Measurements from ENCODE around the gene AMZ1. TPM values are rescaled to one million over a fixed set of nuclear protein-coding genes. Genes with fewer than 3 reads are reported as not detected.

AMZ1 gene
- total RNA-seq, 2 donors from 2014 or later, result not detected

GRCh38 chr7:2666588-2667250 lies 21.3 kb upstream of the AMZ1 start:
- H3K4me3 ChIP-seq, result no peak overlapping the region
- TF ChIP-seq CTCF (IDR thresholded peaks at IDR 0.05), result no peak
- no peak for TF ChIP-seq POLR2A (IDR thresholded peaks at IDR 0.05)
- WGBS, 2 donors, result 61 to 70% methylated on average over 18 of the region's 18 CpGs
- H3K4me1 ChIP-seq, result no peaks in the 10 kb centered on the region
- no peak overlapping the region for H3K27ac ChIP-seq
- DNase-seq (no peak), ATAC-seq (no peak)
- H3K9me3 ChIP-seq, result no peaks in the 10 kb centered on the region
- no peaks in the 10 kb centered on the region for H3K36me3 ChIP-seq (replicated peaks in 1 of 2; ENCODE audit: insufficient read depth in 1 of 2, low read depth in 2 of 2)
- intact Hi-C loops (cut with DNase I), result no loop called here
- H3K27me3 ChIP-seq, result no peaks in the 10 kb centered on the region

GRCh38 chr7:2667843-2668242 lies 20.2 kb upstream of the AMZ1 start:
- WGBS, 2 donors, result 45 to 50% methylated on average over 7 of the region's 7 CpGs

GRCh38 chr7:2668401-2668800 lies 19.6 kb upstream of the AMZ1 start:
- H3K36me3 ChIP-seq (replicated peaks in 1 of 2; ENCODE audit: insufficient read depth in 1 of 2, low read depth in 2 of 2), result no peaks in the 10 kb centered on the region
- intact Hi-C loops (cut with DNase I), result no loop called here
- TF ChIP-seq POLR2A (IDR thresholded peaks at IDR 0.05) (no peak), CTCF (IDR thresholded peaks at IDR 0.05) (no peak)
- H3K9me3 ChIP-seq, result no peaks in the 10 kb centered on the region
- H3K4me1 ChIP-seq, result no peaks in the 10 kb centered on the region
- H3K27ac ChIP-seq, result no peak overlapping the region
- no peak overlapping the region for H3K4me3 ChIP-seq
- DNase-seq (no peak), ATAC-seq (no peak)
- H3K27me3 ChIP-seq, result no peaks in the 10 kb centered on the region
- 65 to 70% methylated on average over 6 of the region's 6 CpGs for WGBS, 2 donors

More at GRCh38 chr7:2667843-2668242, 20.2 kb upstream of the AMZ1 start:
- no peaks in the 10 kb centered on the region for H3K4me1 ChIP-seq
- TF ChIP-seq POLR2A (IDR thresholded peaks at IDR 0.05) (no peak), CTCF (IDR thresholded peaks at IDR 0.05) (no peak)
- H3K9me3 ChIP-seq, result no peaks in the 10 kb centered on the region
- H3K27ac ChIP-seq, result no peak overlapping the region
- no peaks in the 10 kb centered on the region for H3K27me3 ChIP-seq
- DNase-seq, result no peak
- no peak for ATAC-seq
- no peaks in the 10 kb centered on the region for H3K36me3 ChIP-seq (replicated peaks in 1 of 2; ENCODE audit: insufficient read depth in 1 of 2, low read depth in 2 of 2)
- intact Hi-C loops (cut with DNase I), result no loop called here
- no peak overlapping the region for H3K4me3 ChIP-seq

- DNase-seq (no peak), ATAC-seq (no peak)
- intact Hi-C loops (cut with DNase I), result no loop called here
- Histone ChIP-seq H3K9me3 (peaks cover 0 to under 1% (median 0%) of the 10 kb centered on the region in 3 donors), H3K4me3 (no peak overlapping the region), H3K4me1 (no peaks in the 10 kb centered on the region), H3K36me3 (replicated peaks in 1 of 2; ENCODE audit: insufficient read depth in 1 of 2, low read depth in 2 of 2) (no peaks in the 10 kb centered on the region), H3K27ac (no peak overlapping the region), H3K27me3 (no peaks in the 10 kb centered on the region)
- 66 to 70% methylated on average over 13 of the region's 13 CpGs for WGBS, 2 donors
- TF ChIP-seq CTCF (IDR thresholded peaks at IDR 0.05) (no peak), POLR2A (IDR thresholded peaks at IDR 0.05) (no peak)
Measured at GRCh38 chr7:2670171-2670570, 17.8 kb upstream of the AMZ1 start.

All from body of pancreas (tissue), 4 donors.